HG02870 (cell line): ENCODE results near the gene ANGPT4.
"Not testable (repeated sequence)": the region's sequence is repeated elsewhere in the genome, so short reads cannot be mapped to it uniquely, and the experiment has no call there.

Experiments used
- ATAC-seq: cut with Tn5 transposase; IDR thresholded peaks from one replicate; pipeline ENCODE4 v1.9.1; 2021; ENCODE audit warnings: mild to moderate bottlenecking, moderate library complexity; ENCODE audit not compliant: unreplicated experiment

ANGPT4 gene

DNA sequence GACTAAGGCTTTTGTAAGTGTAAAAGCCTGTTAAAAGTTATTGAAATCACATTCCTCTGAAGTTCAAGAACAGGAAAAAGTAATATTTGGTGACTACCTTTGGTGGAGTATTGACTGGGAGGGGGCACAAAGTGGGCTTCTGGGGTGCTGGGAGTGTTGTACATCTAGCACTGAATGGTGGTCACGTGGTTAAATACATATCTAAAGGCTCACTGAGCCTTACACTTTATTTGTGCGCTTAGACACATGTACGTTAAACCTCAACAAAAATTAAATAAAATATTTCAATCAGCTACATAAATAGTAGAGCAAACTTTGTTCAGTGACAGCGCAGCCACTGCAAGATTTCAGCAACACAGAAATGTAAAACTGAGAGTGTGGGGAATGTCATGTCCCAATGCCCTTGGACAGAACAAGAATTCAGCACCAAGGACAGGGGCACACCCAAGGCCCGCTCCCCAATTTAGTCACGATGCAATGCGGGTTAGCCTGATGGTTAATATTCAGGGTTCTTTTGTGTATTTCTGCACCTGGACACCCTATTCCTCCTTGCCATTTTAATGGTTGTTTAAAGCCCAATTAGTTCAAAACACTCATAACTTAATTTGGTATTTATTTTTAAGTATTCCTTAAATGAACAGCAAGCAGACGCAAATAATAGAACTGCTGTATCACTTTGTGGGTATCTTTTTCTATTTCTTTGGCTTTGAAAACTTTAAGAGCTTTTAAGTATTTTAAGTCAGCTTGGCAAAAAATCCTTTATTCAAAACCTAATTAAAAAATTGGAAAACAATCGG is 37.4 kb downstream of the ANGPT4 start:
- ATAC-seq = no peak

GRCh38 chr20:877814-878213 is 38.3 kb downstream of the ANGPT4 start:
- no peak for ATAC-seq

GRCh38 chr20:875115-875514 is 41.0 kb downstream of the ANGPT4 start:
- no peak for ATAC-seq

DNA sequence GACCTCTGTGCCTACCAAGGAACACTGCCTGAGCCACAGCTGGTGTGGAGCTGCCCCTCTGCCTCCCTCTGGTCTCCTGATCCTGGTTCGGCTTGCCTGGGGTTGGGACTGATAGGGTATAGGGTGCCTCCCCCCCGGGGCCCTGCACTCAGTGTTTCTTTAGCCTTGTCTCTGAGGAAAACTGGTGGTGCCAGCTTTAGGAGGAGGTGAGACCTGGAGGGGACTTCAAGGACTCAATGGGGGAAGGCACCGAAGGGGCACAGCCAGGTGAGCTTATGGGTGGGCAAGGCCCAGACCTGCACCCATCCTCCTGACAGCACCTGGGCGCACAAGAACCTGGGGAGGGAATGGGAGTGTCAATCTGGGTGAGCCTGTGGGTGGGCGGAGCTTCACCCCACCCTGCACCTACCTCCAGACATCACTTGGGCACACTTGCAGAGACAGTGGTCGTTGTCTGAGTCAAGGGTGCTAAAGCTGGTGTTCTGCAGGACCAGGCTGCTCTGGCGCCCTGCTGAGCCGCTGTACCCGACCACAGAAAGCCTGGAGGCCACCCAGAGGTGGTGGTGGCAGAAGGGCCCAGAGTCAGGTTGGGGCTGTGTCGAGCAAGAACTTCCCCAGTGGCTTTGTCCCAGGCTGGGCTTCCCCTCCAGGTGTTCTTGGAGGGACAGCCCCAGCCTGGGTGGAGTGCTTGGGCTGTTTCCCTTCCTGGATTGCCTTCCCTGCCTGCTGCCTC is 42.1 kb downstream of the ANGPT4 start:
- no peak for ATAC-seq

DNA sequence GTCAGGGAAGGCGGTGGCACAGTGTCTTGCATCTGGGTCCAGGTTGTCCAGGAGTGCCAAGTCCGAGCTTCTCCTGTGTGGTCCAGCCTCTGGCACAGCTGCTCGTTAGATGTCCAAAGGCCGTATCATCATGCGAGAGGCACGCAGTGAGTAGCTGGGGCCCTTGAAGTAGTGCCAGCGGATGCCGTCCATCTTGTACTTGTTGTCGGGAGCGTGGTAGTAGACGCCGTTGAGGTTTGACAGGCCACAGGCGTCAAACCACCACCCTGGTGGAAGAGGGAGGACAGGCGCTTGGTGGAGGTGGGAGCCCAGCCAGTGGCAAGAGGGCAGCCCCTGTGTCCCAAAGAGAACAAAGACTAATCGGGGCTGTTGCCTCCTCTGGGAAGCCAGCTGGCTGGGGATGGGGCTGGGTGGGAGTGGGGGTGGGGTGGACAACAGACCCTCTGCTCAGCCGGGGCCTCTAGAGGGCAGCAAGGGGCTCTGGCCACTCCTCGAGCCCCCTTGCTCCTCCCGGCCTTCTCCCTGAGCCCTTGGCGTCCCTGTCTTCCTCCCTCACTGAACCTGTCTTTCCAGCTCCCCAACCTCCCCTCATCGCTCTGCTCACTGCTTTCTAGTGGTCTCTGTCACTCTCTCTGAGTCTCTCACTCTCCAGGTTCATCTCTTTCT is 43.1 kb downstream of the ANGPT4 start:
- no peak for ATAC-seq

DNA sequence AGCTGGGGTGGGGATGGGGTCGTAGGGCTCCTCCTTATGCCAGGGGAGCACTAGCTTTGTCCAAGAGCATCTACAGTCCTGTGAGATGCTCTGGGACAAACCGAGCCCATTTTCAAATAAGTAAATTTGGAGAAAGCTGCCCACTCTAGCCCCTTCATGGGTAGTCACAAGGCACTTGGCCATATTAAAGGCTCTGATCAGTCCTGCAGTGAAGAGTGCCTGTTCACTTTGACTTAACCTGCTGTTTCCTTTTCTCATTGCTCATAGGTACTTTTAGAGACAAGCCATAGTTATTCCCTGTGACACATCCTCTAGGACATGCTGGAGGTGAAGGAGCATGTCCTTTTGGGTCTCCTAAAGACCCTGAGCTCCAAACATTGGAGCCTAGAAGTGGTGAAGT is 44.2 kb downstream of the ANGPT4 start:
- no peak for ATAC-seq

DNA sequence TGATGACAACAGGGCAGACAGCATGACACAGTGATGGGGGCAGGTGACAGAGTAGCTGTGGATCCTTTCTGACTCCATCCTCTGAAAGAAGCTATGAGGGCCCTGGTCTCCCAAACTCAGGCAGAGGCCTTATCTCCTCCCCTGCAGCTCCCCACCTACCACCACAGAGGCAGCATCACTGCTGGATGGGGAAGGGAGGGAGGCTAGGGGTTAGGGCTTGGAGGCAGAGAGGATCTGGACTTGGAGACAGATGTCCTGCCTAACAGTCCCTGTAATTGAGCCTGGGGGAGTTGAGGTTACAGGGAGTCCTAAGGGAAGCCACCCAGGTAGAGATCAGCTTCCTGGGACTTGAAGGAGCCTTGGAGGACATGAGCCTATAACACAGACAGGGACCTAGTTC is 44.7 kb downstream of the ANGPT4 start:
- no peak for ATAC-seq

- ATAC-seq = no peak
Measured at GRCh38 chr20:870758-871157, 45.4 kb downstream of the ANGPT4 start.

GRCh38 chr20:869606-870005 is 46.5 kb downstream of the ANGPT4 start:
- no peak for ATAC-seq

- ATAC-seq = no peak
Measured at GRCh38 chr20:868279-868678, 47.9 kb downstream of the ANGPT4 start.

- ATAC-seq = no peak
Measured at GRCh38 chr20:865440-865839, 50.7 kb downstream of the ANGPT4 start.

DNA sequence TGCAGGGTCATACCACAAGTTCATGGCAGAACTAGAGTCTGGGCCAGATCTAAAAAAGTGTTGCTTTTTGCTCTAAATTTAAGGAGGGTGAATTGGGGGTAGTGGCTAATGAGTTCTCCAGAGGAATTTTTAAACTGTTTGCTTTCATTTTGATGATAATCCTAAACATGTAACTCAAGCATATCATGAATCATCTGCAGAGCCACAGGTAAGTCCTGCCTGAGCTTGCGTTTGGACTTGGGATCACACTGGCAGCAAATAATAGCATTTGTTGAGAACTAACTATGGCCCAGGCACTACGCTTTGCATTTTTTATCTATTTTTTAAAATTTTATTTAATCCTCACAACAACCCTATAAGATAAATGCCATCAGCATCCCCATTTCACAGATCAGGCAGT is 55.2 kb downstream of the ANGPT4 start:
- no peak for ATAC-seq

- no peak for ATAC-seq
Measured at GRCh38 chr20:859751-860231, 56.3 kb downstream of the ANGPT4 start.

- no peak for ATAC-seq
Measured at GRCh38 chr20:858011-858410, 58.1 kb downstream of the ANGPT4 start.

- ATAC-seq = no peak
Measured at GRCh38 chr20:856361-856775, 59.8 kb downstream of the ANGPT4 start.

DNA sequence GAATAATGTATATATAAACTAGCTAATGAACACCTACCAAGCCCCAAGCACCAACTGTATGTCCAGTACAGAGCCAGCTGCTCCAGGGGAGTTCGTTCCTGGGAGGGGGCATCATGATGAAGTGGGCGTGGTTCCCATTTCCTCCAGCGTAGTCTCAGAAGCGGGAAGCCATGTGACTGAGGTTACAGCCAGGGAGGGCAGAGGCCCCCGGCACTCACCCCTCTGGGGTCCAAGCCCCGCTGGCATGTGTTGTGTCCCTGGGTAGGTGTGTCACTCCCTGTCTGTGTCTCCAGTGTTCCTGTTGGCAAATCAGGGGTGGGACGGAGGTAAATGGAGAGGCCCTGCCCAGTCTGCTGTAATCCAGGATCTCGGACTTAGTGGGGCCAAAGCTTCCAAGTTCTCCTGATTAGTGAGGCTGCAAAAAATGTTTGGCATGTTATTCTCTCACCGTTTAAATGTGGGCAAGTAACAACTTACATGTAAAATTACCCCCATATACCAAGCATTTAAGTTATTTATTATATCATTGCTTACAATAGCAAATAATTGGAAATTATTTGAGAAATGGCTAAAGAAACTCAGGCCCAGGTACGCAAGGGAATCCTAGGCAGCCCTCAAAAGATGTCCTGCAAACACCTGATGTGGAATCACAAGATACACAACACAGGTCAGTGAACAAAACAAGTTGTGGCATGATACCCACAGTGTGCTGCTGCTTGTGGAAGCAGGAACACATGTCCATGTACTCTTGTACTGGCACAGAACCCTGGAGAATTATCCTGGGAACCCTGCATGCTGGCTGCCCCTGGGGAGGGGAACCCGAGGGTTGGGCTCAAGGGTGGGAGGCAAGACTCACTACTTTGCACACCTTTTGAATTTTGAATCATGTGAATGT is 60.4 kb downstream of the ANGPT4 start:
- ATAC-seq = no peak

- ATAC-seq = no peak
Measured at GRCh38 chr20:854601-855000, 61.5 kb downstream of the ANGPT4 start.

DNA sequence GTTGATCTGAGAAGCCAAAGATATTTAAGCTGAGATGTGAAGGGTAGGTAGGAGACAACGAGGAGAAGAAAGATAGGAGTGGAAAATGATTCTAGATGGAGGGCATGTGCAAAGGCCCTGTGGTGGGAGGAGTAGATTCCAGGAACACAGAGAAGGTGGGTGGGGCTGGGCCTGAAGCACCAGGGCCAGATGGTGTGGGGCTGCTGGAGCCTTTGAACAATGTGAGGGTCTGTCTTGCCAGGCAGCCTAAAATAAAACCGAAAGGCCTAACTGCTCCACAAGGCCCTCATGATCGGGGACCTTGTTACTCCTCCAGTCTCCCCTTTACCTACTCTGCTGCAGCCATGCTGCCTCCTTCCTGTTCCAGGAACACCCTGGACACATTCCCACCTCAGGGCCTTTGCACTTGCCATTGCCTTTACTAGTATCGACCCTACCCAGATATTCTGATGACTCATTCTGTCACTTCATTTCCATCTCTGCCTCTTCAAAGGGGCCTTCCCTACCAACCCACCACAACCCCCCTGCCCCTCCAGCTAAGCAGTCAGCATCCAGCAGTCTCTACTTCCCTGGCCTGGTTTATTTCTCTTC is 62.6 kb downstream of the ANGPT4 start:
- ATAC-seq = no peak

DNA sequence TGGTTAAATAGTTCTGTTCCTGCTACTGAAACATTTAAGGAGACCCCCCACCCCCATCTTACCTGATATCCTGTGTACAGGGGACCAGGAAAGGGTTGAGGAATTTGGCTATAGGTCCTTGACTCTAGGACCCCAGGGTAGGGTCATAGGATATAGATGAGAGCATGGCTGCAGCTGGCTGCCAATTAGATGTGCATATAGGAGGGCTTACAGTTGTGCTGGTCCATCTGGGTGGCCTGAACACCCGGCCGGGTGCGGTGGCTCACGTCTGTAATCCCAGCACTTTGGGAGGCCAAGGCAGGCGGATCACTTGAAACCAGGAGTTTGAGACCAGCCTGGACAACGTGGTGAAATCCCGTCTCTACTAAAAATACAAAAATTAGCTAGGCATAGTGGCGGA is 67.4 kb downstream of the ANGPT4 start:
- not testable (repeated sequence) for ATAC-seq

- no peak for ATAC-seq
Measured at GRCh38 chr20:848193-848592, 67.9 kb downstream of the ANGPT4 start.
